HG03196 (cell line): Measurements from ENCODE around the gene MYO1A.
"Not testable (repeated sequence)": the region's sequence is repeated elsewhere in the genome, so short reads cannot be mapped to it uniquely, and the experiment has no call there.

Experiments
- ATAC-seq: cut with Tn5 transposase; IDR thresholded peaks from one replicate; pipeline ENCODE4 v1.9.1; 2021; ENCODE audit not compliant: unreplicated experiment

Gene MYO1A

DNA sequence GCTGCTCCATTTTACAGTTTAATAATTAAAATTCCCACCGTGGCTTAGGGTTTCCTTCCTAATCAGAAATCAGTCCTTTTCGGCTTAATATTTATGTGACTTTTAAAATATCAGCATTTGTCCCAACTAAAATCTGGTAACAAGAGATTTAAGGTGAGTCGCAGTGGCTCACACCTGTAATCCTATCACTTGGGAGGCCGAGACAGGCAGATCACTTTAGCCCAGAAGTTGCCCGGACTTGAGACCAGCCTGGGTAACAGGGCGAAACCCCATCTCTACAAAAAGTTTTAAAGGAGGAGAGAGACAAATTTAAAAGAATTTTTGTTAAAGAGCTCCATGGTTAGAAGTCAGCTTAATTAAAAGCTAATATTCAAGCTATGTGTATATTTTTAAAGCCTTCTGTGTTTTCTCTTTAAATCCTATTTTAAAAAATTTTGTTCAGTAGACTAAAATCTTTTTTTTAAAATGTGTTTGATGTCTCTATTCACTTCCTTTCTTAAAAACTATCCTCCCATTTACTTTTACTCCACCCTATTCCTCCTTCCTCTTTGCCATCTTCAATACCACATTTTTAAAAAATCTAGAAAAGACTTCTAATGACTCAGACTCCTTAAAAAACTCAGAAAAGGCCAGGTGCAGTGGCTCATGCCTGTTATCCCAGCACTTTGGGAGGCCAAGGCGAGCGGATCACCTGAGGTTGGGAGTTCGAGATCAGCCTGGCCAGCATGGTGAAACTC lies 29.8 kb downstream of the MYO1A start:
- ATAC-seq: no peak

DNA sequence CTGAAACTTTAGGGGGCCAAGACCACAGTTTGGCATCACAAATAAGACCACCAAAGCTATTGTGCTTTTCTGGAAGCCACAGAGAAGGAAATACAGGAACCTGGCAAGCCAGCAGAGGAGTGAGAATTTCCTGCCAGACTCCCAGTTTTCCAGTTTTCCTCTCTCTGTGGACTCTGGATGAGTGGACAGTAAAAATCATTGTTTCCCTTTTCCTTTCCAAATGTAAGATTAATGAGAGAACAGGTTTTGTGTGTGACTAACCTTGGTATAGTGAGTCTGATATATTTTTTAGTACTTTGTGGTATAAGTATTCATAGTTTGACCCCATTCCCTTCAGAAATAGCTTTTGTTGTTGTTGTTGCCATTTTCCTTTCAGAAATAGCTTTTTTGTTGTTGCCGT lies 31.0 kb downstream of the MYO1A start:
- no peak for ATAC-seq

DNA sequence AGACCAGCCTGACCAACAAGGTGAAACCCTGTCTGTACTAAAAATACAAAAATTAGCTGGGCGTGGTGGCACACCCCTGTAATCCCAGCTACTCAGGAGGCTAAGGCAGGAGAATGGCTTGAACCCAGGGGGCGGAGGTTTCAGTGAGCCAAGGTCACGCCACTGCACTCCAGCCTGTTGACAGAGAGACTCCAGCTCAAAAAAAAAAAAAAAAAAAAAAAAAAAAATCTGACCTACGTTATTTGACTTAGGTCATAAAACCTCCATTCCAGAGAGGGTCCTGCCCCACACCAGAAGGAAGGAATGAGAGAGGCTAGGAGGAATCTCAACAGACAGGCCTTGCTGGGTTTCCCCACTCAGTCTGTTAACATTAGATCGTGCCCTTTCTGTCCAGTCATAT lies 31.6 kb downstream of the MYO1A start:
- not testable (repeated sequence) for ATAC-seq

DNA sequence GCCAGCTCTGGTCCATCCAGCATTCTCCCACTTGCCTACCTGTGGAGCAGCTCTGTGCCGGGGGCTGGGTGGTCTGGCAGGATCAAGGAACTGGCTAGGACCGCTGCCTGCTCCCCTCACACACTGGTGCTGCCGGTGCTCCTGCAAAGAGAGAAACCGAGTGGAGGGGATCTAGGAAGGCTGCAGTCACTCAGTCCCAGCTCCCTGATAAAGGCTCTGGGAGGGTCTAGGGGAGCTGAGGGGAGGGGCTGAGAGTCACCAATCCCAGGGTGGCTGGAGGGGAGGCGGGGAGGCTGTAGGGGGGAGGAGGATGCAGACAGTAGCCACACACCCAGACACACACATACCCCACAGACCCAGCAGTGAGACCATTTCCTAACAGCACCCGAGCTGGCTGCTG lies 33.6 kb downstream of the MYO1A start, which contains the start of gene TAC3:
TAC3 (minus strand) TSS at position 182 of the 400 bp plus-strand sequence. CDS start 732 bp downstream, outside the sequence.
- ATAC-seq: no peak

DNA sequence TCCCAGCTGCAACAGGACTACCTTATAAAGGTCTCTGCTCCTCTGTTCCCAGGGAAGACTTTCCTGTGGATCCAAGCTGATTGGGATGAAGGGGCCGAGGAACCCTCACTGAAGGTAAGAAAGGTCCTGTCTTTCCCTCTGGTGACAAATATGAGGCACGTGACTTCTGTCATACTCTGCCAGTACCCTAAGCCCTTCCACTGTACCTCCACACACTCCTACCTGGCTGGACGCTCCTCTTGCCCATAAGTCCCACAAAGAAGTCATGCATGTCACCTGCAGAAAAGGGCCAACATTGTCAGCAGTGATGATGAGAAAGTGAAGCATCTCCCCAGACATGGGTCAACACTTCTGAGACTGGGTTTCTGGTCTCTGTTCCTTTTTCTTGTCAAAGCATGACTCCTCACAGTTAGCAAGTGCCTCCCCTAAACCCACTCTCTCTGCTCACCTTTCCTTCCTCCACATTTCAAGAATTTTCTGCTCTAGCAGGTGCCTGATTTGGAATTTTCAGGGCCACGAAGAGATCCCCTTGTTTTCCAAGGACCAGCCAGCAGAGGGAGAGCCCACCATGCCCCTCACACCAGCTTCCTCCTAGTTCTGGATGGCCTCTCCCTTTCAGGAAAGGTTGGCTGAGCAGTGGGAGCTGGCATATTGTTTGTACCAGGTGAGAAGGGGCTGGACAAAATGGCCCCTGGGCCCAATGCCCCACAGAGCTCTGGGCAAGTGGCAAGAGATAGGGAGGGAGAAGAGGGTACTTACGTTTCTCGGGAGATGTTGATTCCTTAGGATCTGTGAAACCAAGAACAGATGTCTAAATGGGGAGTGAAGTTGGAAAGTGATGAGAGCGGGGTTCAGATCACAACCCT lies 37.1 kb downstream of the MYO1A start:
- peak; percentile 60 for ATAC-seq

DNA sequence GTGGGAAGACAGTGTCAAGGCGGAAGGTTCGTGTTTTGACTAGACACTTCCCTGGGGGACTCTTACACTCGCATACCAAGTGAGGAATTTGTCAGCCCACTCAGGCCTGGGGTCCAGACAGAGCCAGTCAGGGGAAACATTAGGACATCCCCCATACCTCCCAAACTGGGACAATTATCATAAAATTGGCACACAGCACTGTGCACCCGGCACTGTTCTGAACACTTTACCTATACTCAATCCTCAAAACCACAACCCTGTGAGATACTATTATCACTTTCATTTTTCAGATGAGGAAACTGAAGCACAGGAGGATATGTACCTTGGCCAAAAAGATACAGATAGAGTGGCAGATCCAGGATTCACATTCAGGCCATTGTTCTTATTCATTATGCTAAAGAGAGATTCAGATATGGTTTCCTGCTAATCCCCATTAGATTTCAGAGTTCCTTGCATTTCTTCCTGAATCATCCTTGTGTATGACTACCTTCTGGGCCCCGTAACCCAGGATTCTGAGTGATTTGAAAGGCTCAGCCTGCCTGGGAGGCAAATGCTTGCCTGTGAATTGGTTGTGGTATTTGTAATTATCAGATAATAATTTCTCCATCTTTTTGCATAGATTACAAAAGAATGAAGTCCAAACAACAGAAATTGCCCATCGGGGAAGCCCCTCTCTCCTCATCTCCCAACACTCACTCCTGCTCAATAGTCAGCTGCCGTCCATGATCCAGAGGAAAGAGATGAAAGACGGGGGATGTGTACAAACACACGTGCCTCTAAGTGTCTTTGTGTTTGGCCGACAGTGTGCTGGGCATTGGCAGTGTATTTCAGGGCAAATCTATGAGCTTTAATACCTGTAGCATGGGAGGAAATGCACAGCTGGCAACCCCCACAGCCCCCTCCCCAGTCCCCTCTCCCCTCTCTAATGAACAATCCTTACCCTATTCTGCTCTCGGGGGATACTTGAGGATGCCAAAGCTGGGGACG lies 38.2 kb downstream of the MYO1A start:
- ATAC-seq: no peak

DNA sequence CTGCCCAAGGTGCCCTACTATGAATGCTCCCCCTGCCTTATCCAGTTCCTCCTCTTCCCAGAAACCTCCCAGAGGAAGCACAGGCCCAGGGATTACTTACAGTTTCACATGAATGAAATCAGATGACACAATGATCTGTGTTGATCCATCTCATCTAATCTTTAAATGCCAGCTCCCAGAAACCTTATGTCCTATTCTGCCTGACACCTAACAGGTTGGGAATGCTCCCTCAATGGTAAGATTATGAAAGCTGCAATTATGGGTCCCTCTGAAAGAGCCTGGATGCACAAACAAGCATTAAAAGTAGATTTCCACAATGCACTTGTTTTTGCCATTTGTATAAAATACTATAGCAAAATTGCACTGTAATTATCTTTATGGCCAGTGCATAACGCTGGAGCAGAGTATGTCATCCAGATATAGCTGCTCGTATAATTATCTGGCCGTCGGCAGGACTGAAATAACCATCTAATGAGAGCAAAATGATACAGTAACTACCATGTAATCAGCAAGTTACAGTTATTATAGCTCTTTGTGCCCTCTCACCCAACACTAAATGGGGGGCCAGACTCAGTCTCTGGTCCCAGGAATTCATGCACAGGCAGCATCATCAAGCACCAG lies 39.2 kb downstream of the MYO1A start:
- ATAC-seq: no peak

DNA sequence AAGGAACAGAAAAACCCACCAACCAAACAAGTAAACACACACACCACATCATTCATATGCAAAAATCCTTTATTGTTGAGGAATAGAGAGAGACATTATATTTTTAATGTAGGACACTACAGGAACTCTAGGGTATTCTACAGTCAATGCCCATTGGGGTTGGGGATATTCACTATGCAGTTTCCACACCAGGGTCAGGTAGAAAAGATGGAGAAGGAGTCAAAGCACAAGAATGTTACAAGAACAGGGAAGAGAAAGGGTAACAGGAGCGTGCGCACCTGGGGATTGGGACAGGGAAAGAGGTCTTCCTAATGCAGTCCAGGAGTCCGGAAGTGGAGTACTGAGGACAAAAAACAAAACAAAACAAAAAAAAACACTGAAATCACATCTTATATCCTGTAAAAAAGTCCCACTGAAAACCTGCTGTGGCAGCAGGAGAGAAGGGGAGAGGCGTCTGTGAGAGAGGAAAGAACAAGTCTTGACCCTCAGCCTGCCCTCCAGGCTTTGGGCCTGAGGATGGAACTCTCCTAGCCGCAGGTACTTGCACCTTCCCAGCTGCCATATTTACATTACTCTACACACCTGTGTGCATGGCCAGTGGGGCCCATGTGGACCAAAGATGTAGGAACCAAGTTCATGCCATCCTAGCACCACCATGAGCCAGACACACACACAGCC lies 39.8 kb downstream of the MYO1A start:
- no peak for ATAC-seq

DNA sequence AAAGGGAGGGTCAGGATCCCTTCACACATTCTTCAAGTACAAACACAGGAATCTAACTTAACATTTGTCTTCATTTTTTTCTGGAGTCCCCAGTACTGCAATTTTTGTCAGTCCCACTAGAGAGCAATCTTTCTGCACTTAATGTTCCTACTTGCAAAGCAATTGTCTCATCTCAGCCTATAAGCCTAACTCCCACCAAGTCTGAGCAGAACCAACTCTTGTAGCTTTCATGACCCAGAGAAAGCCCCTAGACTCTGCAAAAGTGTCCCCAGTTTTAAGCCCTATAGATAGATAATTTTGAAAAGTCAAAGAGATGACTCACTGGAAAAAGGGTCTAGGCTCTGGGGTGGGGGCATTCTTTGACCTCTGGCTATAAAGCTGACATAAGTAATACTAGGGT lies 41.8 kb downstream of the MYO1A start:
- ATAC-seq: no peak

DNA sequence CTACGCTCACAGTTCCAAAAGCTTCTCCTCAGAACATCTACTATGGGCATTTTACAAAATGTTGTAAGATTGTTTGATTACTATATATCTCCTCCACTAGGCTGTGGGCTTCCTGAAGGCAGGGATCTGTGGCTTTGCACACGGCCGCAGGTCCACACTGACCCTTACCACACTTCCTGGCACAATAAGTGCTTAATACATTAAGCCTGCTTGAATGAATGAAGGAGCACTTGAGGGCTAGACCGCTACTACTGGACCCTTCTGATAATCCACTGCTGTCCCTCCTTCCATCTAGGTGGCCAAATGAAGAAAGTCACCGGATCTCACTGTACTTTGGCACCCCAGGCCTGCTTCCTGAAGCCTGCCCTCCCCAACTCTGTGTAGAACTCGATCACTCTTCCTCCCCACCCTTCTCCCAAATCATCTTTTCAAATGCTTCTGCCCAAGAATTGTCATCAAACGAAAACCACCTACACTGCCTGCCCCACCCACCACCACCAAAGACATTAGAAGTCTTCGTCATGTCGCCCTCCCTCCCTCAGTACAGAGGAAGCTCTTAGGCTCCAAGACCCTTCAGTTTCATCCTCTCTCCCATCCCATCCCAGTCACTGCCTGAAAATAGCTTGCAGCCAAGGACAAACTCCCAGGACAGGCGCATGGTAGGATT lies 43.0 kb downstream of the MYO1A start:
- ATAC-seq: no peak

DNA sequence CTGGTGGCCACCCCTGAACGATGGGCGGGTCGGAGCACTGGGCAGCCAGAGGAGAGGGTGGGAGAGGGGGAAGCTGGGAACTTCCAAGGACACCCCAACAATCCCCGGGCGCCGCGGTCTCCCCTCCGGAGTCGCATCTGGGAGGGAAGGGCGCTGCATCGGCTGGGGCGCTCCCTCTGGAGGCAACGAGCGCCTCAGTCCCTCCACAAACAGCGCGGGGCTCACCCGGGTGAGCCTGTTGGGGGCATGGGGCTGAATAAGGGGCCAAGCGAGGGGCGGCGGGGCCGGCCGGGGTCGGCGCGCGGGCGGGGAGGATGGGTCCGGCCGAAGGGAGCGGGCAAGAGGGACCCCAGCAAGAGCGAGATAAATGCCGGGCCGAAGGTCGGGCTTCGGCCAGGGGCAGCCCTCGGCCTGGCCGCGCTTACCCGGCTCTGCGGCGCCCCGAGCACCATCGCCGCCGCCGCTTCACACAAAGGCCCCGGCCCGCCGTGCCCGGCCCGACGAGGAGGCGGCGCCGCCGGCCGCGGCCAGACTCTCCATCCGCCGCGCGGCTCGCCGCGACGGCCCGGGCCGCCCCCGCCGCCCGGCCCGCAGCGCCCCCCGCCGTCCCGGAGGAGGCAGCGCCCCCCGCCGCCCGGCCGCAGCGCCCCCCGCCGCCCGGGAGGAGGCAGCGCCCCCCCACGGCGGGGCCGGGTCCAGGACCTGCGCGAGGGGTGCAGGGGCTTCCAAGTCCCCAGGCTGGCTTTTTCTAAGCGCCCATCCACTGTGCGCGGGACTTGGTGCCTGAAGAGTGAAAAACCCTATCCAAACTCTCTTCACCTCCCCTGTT lies 43.7 kb downstream of the MYO1A start, which contains the start of gene ZBTB39:
ZBTB39 (minus strand) TSS at position 567 of the 829 bp plus-strand sequence. CDS start 1,629 bp downstream, outside the sequence.
- peak; percentile 49 for ATAC-seq

DNA sequence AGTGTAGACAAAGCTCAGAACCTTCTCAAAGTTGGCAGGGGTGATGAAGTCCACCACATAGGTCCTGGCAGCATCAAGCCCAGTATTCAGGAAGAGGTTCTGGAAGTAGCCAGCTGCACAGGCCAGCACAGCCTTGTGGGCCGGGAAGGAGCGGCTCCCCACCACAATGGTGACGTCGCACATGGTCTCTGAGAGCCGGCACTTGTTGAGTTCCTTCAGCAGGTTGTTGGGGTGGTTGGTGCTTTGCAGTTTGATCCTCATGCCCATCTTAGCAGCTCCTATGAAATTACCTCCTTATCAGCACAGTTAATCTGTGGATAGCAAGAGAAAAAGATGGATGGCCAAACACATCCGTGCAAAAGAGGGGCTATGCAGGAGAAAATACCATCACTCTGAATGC lies 45.3 kb downstream of the MYO1A start:
- no peak for ATAC-seq

DNA sequence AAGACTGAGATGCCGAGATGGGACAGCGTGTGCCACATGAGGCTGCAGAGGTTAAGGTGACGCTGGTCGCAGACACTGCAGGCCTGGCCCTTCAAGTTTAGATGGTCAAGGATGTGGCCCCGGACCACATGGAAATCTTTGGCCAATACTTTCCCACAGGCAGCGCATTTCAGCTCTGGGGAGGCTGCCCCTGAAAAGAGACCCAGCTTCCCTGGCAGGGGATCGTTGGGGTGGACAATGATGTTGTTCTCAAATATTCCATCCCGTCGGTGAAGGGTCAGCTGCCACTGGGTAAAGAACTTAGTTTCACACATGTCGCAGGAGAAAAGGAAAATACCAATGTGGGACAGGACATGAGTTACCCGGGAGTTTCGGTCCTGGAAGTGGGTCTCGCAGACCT lies 46.5 kb downstream of the MYO1A start:
- ATAC-seq: no peak

DNA sequence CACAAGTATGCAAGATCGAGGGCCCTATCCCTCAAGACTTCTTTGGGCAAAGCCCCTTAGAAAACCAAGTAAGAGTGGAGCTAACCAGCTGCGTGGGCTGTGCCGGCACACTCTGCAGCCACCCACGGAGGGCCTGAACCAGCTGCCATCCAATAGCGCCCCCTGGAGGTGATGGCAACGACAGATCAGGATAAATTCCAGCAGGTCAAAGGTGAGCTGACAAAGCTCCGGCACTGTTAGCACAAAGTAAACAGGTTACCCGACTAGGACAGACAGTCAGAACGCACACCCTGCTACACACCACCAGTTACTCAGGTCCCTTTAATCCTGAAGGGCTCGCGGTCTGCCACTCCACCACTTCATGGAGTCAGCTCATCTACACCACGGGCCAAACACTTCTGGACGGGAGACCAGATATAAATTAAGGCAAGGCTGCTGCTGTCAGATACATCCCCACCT lies 48.5 kb downstream of the MYO1A start:
- ATAC-seq: no peak

DNA sequence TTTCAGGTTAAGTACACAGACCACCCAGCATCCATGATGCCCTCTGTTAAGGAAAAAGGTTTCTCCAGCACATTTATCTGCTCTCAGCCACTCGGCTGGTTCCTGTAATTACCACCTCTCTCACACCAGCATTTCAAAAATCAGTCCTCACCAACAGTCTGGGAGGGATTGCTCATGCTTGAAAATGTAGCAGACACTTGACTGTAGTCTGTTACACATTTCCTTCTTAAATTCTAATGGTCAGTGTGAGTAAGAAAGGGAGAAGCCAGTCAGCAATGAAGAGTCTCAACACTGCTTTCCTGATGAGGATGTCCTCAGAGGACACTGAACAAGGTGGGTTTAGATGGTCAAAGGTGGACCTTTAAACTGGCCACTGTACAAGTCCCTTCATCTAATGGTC lies 49.5 kb downstream of the MYO1A start:
- ATAC-seq: no peak

DNA sequence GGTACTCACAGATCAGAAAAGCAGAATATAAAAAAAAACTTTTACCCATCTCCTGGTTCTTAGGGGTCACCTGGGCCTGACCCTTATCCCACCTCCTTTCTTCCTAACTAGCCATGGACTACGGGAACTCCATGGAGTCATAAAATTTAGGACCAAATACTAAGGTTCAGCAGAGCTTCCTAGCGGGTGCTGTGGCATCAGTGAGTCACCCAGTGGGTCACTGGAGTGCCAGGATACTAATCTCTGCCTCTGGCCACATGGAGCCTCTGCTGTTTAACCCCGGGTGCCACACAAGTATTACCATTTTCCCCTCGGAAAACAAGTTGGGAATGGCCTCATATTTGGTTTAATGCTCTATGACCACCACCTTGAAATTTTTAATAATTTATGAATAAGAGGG lies 50.5 kb downstream of the MYO1A start:
- ATAC-seq: no peak

DNA sequence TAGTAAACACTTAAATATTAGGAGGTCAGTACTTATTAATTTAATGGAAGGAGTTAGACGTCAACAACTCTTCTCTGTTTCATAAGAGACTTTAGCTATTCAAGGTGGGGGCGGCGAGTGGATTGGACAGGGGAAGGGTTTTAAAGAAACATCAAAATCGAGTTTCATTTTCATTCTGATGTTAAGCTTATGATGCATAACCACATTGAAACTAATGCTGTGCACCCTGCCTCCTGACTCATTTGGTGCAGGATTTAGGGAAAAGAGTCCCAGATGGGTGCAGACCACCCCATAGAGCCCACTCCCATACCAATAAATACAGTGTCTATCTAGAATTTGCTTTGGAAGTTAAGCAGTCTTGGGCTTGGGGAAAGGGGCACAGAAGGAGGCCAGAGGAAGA lies 50.9 kb downstream of the MYO1A start:
- ATAC-seq: peak; percentile 74

DNA sequence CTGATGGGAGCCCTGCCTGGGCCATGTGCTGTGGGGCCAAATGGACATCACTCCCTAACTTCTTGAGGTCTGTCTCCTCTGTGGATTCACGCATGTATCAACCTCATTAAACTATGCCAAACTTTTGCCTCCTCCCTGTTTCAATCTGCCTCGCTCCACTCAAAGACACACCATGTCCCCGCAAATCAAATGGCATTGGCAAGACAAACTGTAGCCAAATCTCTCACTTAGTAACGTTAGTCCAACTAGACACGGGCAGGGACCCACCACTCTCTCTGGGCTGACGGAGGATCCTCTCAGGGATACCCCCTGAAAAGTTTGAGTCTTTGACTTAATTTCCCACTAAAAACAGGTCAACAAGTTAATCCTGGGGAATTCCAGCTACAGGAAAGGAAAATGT lies 51.6 kb downstream of the MYO1A start:
- ATAC-seq: no peak
